Transverse colon (tissue), 4 donors: ENCODE results near the gene KCNT1.

ENCODE experiments used
- POLR2A ChIP-seq: fragments of 450-650 bp; IDR thresholded peaks from one replicate; pipeline ENCODE4 v1.6.1; 2016; ENCODE audit warnings: antibody characterized with exemption, mild to moderate bottlenecking, moderate library complexity
- POLR2AphosphoS5 ChIP-seq, 3 donors: sonication (generic); formaldehyde crosslinking; IDR thresholded peaks; one replicate each; pipeline ENCODE4 v1.6.1; 2016; ENCODE audit warnings: antibody characterized with exemption in 3 of 3
- TF ChIP-seq, protein P1 (sequence below), 5 experiments: fragments of 200-600 bp in 3 of 5; fragments of 450-650 bp in 2 of 5; sonication (generic) in 3 of 5; IDR thresholded peaks; 1 replicate in 2 of 5; 2 replicates in 3 of 5; pipeline ENCODE4 v1.5.1; 2016 to 2017; ENCODE audit warnings: antibody characterized with exemption in 5 of 5, inconsistent platforms in 3 of 5, mild to moderate bottlenecking in 2 of 5, moderate library complexity in 1 of 5

DNA sequence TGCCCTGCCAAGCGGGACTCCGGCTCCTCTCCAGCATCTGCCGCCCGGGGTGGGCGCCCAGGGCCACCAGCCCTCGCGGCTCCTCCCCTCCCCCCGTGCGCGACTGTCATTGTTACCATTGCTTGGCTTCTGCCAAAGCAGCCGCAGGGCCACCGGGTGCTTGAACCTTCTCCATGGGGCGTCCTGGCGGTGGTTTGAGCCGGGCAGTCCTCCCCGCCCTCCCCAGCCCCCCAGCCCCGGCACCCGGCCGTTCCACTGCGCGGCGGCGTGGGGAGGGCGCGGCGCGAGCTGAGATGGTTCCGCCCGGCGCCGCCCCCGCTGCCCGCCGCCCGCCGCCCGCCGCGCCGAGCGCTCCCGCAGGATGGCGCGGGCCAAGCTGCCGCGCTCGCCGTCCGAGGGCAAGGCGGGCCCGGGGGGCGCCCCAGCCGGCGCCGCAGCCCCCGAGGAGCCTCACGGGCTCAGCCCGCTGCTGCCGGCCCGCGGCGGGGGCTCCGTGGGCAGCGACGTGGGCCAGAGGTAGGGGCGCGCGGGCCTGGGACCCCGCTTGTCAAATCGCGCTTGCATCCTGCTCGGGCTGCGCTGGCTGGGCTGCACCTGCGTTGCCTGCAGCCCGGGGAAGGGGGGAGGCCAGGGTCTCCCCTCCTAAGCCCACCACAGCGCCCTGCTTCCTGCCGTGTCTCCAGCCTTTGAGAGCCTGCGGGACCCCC, 34.4 kb downstream of the KCNT1 start:
- TF ChIP-seq POLR2AphosphoS5 (IDR thresholded peaks at IDR 0.05) (no peak), POLR2A (no peak)
- TF ChIP-seq, protein P1, sequence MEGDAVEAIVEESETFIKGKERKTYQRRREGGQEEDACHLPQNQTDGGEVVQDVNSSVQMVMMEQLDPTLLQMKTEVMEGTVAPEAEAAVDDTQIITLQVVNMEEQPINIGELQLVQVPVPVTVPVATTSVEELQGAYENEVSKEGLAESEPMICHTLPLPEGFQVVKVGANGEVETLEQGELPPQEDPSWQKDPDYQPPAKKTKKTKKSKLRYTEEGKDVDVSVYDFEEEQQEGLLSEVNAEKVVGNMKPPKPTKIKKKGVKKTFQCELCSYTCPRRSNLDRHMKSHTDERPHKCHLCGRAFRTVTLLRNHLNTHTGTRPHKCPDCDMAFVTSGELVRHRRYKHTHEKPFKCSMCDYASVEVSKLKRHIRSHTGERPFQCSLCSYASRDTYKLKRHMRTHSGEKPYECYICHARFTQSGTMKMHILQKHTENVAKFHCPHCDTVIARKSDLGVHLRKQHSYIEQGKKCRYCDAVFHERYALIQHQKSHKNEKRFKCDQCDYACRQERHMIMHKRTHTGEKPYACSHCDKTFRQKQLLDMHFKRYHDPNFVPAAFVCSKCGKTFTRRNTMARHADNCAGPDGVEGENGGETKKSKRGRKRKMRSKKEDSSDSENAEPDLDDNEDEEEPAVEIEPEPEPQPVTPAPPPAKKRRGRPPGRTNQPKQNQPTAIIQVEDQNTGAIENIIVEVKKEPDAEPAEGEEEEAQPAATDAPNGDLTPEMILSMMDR (IDR thresholded peaks at IDR 0.05) = no peak
